ENCODE results near the gene PCSK4. TPM values are rescaled to one million over a fixed set of nuclear protein-coding genes. Genes with fewer than 3 reads are reported as not detected.
A peak's percentile ranks its signal among the peaks of the same experiment; 100 is the strongest.

The PCSK4 gene
- total RNA-seq, 4 donors from 2014 or later: 2.8 to 10.4 (median 6.3) TPM

DNA sequence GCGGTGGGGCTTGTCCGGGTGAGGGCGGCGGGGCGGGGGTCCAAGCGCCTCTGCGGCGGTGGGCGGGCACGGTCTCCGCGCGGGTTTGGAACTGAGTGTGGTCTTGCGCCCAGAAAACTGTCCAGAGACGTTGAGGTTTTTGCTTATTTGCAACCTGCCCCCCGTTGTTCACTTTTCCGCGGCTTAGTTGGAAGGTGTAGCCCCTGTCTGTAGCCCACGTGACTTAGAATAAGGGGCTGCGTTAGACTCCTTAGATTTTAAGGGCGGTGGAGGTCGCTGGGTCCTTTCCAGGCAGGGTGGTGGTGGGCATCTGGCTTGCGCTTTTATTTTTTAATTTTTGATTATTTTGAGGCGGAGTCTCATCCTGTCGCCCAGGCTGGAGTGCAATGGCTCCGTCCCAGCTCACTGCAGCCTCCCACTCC is 51.2 kb downstream of the PCSK4 start:
- intact Hi-C loops (cut with DNase I): no loop called here
- 2 to 4% methylated on average over 19 to 21 of the region's 26 CpGs for WGBS, 2 donors
- DNase-seq: no peak
- Histone ChIP-seq H3K27ac (peak overlapping the region in 2 of 3 donors; percentile 82 to 93), H3K27me3 (no peaks in the 10 kb centered on the region), H3K4me1 (peaks cover 9 to 18% of the 10 kb centered on the region in 2 donors), H3K36me3 (peaks cover 35 to 38% of the 10 kb centered on the region in 2 donors), H3K9me3 (no peaks in the 10 kb centered on the region), H3K4me3 (replicated peaks in 1 of 3) (peak overlapping the region; percentile 61 to 95 (median 63))
- TF ChIP-seq POLR2A (IDR thresholded peaks at IDR 0.05): no peak
- TF ChIP-seq, protein P1, sequence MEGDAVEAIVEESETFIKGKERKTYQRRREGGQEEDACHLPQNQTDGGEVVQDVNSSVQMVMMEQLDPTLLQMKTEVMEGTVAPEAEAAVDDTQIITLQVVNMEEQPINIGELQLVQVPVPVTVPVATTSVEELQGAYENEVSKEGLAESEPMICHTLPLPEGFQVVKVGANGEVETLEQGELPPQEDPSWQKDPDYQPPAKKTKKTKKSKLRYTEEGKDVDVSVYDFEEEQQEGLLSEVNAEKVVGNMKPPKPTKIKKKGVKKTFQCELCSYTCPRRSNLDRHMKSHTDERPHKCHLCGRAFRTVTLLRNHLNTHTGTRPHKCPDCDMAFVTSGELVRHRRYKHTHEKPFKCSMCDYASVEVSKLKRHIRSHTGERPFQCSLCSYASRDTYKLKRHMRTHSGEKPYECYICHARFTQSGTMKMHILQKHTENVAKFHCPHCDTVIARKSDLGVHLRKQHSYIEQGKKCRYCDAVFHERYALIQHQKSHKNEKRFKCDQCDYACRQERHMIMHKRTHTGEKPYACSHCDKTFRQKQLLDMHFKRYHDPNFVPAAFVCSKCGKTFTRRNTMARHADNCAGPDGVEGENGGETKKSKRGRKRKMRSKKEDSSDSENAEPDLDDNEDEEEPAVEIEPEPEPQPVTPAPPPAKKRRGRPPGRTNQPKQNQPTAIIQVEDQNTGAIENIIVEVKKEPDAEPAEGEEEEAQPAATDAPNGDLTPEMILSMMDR (IDR thresholded peaks at IDR 0.05): no peak

DNA sequence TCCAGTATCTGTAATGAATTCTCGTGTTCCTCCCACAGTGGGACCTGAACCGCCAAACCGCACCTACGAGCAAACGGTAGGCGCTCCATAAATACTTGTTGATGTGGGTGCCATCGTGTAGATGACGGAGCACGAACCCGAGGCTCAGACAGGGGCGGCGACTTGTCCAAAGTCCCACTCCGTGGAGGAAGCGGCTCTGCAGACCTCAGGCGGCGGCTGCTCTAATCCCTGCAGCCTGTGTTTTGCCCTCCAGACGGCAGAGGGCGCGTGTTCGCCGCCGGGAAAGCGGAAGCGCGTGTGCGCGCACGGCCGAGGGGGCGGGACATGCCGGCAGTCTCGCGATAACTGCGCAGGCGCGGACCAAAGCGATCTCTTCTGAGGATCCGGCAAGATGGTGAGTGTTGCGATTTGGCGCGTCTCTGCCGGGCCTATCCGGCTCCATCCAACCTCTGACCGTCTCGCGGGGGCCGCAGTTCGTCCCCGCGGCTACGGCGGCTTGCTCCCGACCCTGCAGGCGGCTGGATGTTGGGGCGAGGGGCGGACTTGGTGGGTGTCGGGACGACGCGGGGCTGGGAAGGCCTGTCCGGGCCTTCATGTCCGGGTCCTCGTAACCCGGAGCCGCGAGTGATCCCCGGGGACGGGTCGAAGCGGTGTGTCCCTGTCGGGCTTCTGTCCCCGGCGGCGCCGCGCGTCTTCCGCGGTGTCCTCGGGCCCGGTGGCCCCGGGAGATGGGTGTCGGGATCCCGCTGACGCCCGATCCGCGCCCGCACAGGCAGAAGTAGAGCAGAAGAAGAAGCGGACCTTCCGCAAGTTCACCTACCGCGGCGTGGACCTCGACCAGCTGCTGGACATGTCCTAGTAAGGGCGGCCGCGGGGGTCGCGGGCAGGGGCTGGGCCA is 51.9 kb downstream of the PCSK4 start, which contains the start of gene RPS15:
TSS of gene RPS15 (plus strand) at position 362 of the 898 bp plus-strand sequence. CDS start at position 392, 30 bp downstream.
- Histone ChIP-seq H3K4me1 (peaks cover 9 to 18% of the 10 kb centered on the region in 2 donors), H3K36me3 (peaks cover 42 to 45% of the 10 kb centered on the region in 2 donors), H3K9me3 (no peaks in the 10 kb centered on the region), H3K27ac (peak within 1 kb of the TSS; percentile 82 to 94 (median 93)), H3K27me3 (no peaks in the 10 kb centered on the region), H3K4me3 (replicated peaks in 1 of 3) (peak within 1 kb of the TSS; percentile 61 to 95 (median 63))
- WGBS, 2 donors: 4 to 5% methylated on average over 24 to 46 of the region's 100 CpGs
- intact Hi-C loops (cut with DNase I): no loop called here
- peak; percentile 91 to 94 for DNase-seq
- TF ChIP-seq, protein P1 (IDR thresholded peaks at IDR 0.05): peak; percentile 80 to 98 (median 92)
- peak; percentile 20 to 92 for TF ChIP-seq POLR2A (IDR thresholded peaks at IDR 0.05)

DNA sequence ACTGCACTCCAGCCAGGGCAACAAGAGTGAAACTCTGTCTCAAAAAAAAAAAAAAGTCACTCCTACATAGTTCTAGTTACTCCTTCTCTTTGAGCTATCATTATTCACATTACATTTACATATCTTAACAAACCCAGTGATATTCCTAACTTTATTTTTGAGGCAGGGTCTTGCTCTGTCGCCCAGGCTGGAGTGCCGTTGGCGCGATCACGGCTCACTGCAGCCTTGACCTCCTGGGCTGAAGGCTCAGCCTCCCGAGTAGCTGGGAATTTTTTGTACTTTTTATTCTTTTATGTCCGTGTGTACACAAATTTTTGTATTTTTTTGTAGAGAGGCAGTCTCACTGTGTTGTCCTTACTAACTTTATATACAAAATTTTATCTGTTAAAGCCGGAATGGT is 52.5 kb downstream of the PCSK4 start:
- Histone ChIP-seq H3K27ac (no peak overlapping the region), H3K36me3 (peaks cover 48 to 52% of the 10 kb centered on the region in 2 donors), H3K27me3 (no peaks in the 10 kb centered on the region), H3K9me3 (no peaks in the 10 kb centered on the region), H3K4me3 (replicated peaks in 1 of 3) (no peak overlapping the region), H3K4me1 (peaks cover 9 to 18% of the 10 kb centered on the region in 2 donors)
- no peak for DNase-seq
- WGBS, 2 donors: 62 to 64% methylated on average over 8 of the region's 8 CpGs
- intact Hi-C loops (cut with DNase I): no loop called here
- no peak for TF ChIP-seq POLR2A (IDR thresholded peaks at IDR 0.05)
- TF ChIP-seq, protein P1 (IDR thresholded peaks at IDR 0.05): no peak

DNA sequence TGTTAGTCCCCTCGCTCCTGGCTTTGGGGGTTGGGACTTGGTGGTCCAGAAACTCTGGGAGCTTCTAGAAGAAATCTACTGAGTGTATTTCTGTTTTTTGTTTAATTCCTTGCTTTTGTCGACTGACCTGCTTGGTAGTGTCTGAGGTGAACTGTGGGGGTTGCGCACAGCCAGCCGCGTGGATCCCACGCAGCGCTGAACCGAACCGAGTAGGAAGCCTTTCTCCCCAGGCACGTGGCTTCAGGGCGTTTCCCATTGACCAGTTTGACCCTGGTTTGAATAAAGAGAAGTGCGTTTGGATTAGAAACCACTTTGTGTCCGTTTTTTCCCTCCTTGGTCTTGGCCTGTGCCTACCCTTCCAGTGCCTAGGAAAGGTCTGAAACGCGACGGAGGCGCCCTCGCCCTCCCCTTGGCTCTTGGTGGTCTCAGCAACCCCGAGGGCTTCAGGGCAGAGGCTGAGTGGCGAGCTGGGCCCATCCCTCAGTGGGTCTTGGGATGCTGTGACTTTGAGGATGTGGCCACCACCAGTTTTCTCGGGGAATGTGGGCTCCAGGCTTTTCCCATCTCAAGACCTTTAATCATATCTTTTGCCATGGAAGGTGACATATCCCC is 54.7 kb downstream of the PCSK4 start:
- WGBS, 2 donors: 84 to 90% methylated on average over 19 to 21 of the region's 21 CpGs
- DNase-seq: no peak
- H3K4me1 ChIP-seq: peaks cover 9 to 18% of the 10 kb centered on the region in 2 donors
- intact Hi-C loops (cut with DNase I): no loop called here
- TF ChIP-seq, protein P1 (IDR thresholded peaks at IDR 0.05): no peak
- TF ChIP-seq POLR2A (IDR thresholded peaks at IDR 0.05): no peak
- no peak overlapping the region for H3K4me3 ChIP-seq (replicated peaks in 1 of 3)
- H3K36me3 ChIP-seq: peaks cover 48 to 52% of the 10 kb centered on the region in 2 donors
- H3K9me3 ChIP-seq: no peaks in the 10 kb centered on the region
- H3K27ac ChIP-seq: no peak overlapping the region
- H3K27me3 ChIP-seq: no peaks in the 10 kb centered on the region
